Smooth muscle cell (in vitro differentiated cells): ENCODE data around the gene TAT. TPM values are rescaled to one million over a fixed set of nuclear protein-coding genes. Genes with fewer than 3 reads are reported as not detected.

Source experiments
- DNase-seq: peaks from one replicate; lab custom pipeline; 2025; ENCODE audit not compliant: unreplicated experiment; lab: John Stamatoyannopoulos, UW
- H2AFZ ChIP-seq: fragments of 200-600 bp; sonication (generic); 2 replicates; pipeline ENCODE4 v1.6.0; 2016; ENCODE audit warnings: antibody characterized with exemption, low read depth, mild to moderate bottlenecking
- H3F3A ChIP-seq: fragments of 200-600 bp; sonication (generic); 2 replicates; pipeline ENCODE4 v1.6.0; 2017; ENCODE audit warnings: antibody characterized with exemption, low read depth
- H3K27ac ChIP-seq: fragments of 200-600 bp; sonication (generic); 2 replicates; pipeline ENCODE4 v1.5.1; 2016; ENCODE audit warnings: low read depth, mild to moderate bottlenecking
- H3K27me3 ChIP-seq: fragments of 200-600 bp; sonication (generic); 2 replicates; pipeline ENCODE4 v1.6.1; 2016; ENCODE audit warnings: low read depth, mild to moderate bottlenecking
- H3K36me3 ChIP-seq: fragments of 200-600 bp; sonication (generic); 2 replicates; pipeline ENCODE4 v1.5.1; 2016; ENCODE audit warnings: low read depth
- H3K4me1 ChIP-seq: fragments of 200-600 bp; sonication (generic); 2 replicates; pipeline ENCODE4 v1.5.1; 2016; ENCODE audit warnings: low read depth
- H3K4me2 ChIP-seq: fragments of 200-600 bp; sonication (generic); 2 replicates; pipeline ENCODE4 v1.6.0; 2016; ENCODE audit warnings: mild to moderate bottlenecking
- H3K4me3 ChIP-seq: fragments of 200-600 bp; sonication (generic); 2 replicates; pipeline ENCODE4 v1.5.1; 2016; ENCODE audit warnings: mild to moderate bottlenecking
- H3K79me2 ChIP-seq: fragments of 200-600 bp; sonication (generic); 2 replicates; pipeline ENCODE4 v1.6.0; 2016; ENCODE audit warnings: low read depth, mild to moderate bottlenecking
- H3K9ac ChIP-seq: fragments of 200-600 bp; sonication (generic); 2 replicates; pipeline ENCODE4 v1.6.0; 2016; ENCODE audit warnings: low read depth
- H3K9me3 ChIP-seq: fragments of 200-600 bp; sonication (generic); replicated peaks from 2 replicates; pipeline ENCODE4 v1.5.1; 2016; ENCODE audit warnings: low read depth
- H4K20me1 ChIP-seq: fragments of 200-600 bp; sonication (generic); 2 replicates; pipeline ENCODE4 v1.6.0; 2016; ENCODE audit warnings: low read depth
- WGBS: methylation state at CpG from one replicate; pipeline ENCODE4 v1.1.7; 2016; ENCODE audit warnings: low lambda C conversion rate; 5-methylcytosine and 5-hydroxymethylcytosine counted together
- polyA plus RNA-seq: library from polyadenylated mRNA; unstranded; fragments of >200 nt; fragmentation: Nextera tagmentation; extraction: Ambion mirVana; gene quantifications from 2 replicates; pipeline ENCODE4 v1.2.1, GENCODE V29; 2016
- total RNA-seq: library from RNA; depleted of rRNA; stranded (reverse); fragments of >200 nt; gene quantifications from 2 replicates; pipeline ENCODE4 v1.2.3, GENCODE V29; 2014
- TF ChIP-seq, protein P1 (sequence below): fragments of 200-600 bp; sonication (generic); IDR thresholded peaks from 2 replicates; pipeline ENCODE4 v1.5.1; 2017; ENCODE audit warnings: borderline replicate concordance, mild to moderate bottlenecking, antibody characterized with exemption; ENCODE audit not compliant: insufficient read depth, poor library complexity, severe bottlenecking

The TAT gene
- not detected in 2 replicates for total RNA-seq
- polyA plus RNA-seq = not detected in 2 replicates

DNA sequence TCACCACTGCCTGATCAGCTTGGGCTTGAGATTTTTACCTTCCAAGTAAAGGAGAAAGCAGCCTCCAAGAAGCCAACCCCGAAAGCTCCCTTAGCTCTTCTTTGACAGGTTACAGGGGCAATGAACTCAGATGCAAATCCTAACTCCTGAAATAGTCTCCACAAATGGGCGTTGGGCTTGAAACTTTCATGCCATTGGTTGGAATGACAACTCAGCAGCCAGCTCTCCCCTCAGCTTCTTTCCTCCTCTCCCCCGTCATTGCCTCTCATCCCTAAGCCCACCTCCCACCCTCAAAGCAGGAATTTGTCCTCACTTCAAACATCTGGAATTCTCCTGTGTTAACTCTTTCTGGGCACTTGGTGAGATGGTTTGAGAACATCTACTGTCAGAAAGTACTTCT lies at the start of gene TAT:
Gene TAT (minus strand): TSS at position 122 of the 400 bp plus-strand sequence. CDS start 677 bp downstream, outside the sequence.
- Histone ChIP-seq H3K36me3 (no peaks in the 10 kb centered on the region), H3K27me3 (peaks cover 24% of the 10 kb centered on the region), H3K9ac (no peak within 1 kb of the TSS), H3K4me3 (no peak within 1 kb of the TSS), H3F3A (no peaks in the 10 kb centered on the region), H2AFZ (no peak within 1 kb of the TSS), H3K79me2 (no peaks in the 10 kb centered on the region), H3K4me2 (no peak within 1 kb of the TSS), H3K4me1 (no peaks in the 10 kb centered on the region), H4K20me1 (no peaks in the 10 kb centered on the region), H3K9me3 (no peaks in the 10 kb centered on the region), H3K27ac (no peak within 1 kb of the TSS)
- no peak for DNase-seq
- WGBS = 40% methylated on average over 3 of the region's 3 CpGs
- TF ChIP-seq, protein P1, sequence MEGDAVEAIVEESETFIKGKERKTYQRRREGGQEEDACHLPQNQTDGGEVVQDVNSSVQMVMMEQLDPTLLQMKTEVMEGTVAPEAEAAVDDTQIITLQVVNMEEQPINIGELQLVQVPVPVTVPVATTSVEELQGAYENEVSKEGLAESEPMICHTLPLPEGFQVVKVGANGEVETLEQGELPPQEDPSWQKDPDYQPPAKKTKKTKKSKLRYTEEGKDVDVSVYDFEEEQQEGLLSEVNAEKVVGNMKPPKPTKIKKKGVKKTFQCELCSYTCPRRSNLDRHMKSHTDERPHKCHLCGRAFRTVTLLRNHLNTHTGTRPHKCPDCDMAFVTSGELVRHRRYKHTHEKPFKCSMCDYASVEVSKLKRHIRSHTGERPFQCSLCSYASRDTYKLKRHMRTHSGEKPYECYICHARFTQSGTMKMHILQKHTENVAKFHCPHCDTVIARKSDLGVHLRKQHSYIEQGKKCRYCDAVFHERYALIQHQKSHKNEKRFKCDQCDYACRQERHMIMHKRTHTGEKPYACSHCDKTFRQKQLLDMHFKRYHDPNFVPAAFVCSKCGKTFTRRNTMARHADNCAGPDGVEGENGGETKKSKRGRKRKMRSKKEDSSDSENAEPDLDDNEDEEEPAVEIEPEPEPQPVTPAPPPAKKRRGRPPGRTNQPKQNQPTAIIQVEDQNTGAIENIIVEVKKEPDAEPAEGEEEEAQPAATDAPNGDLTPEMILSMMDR = no peak

DNA sequence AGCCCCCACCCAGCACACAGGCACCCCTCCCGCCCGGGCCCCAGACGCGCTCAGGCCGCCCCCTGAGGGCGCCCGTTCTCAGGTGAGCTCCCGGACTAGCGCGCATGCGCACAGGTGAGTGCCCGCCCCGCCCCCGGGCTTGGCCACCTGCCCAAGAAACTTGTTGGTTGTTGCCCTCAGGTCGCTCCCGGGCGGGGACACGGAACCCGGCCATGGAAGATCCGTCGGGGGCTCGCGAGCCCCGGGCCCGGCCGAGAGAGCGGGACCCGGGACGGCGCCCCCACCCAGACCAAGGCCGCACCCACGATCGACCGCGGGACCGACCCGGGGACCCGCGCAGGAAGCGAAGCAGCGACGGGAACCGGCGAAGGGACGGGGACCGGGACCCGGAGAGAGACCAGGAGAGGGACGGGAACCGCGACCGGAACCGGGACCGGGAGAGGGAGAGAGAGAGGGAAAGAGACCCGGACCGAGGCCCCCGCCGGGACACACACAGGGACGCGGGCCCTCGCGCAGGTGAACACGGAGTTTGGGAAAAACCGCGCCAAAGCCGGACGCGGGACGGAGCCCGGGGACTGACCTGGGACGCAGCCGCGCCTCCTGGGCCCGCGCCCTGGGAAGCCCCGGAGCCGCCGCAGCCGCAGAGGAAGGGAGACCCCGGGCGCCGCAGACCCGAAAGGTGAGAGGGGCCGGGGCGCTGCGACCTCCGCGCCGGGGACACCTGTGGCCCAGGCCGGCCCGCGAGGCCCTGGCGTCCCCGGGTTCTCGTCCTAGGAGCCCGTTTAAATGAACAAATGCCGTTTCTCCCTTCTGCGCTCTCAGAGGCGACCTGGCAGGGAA lies 49.3 kb upstream of the TAT start, which contains the start of gene MARVELD3:
Gene MARVELD3 (plus strand): TSS at position 167 of the 840 bp plus-strand sequence. CDS start 46 bp downstream, at position 213.
- no peak within 1 kb of the TSS for H3K27ac ChIP-seq
- H3K4me2 ChIP-seq = peak within 1 kb of the TSS; percentile 94
- no peak within 1 kb of the TSS for H3K9ac ChIP-seq
- peaks cover 47% of the 10 kb centered on the region for H3K27me3 ChIP-seq
- WGBS = under 1% methylated on average over 84 of the region's 98 CpGs
- H3K36me3 ChIP-seq = no peaks in the 10 kb centered on the region
- H2AFZ ChIP-seq = peak within 1 kb of the TSS; percentile 65
- no peak for DNase-seq
- no peaks in the 10 kb centered on the region for H3K4me1 ChIP-seq
- TF ChIP-seq, protein P1 = no peak
- no peaks in the 10 kb centered on the region for H3K79me2 ChIP-seq
- H3F3A ChIP-seq = no peaks in the 10 kb centered on the region
- H4K20me1 ChIP-seq = no peaks in the 10 kb centered on the region
- H3K9me3 ChIP-seq = no peaks in the 10 kb centered on the region
- peak within 1 kb of the TSS; percentile 62 for H3K4me3 ChIP-seq

DNA sequence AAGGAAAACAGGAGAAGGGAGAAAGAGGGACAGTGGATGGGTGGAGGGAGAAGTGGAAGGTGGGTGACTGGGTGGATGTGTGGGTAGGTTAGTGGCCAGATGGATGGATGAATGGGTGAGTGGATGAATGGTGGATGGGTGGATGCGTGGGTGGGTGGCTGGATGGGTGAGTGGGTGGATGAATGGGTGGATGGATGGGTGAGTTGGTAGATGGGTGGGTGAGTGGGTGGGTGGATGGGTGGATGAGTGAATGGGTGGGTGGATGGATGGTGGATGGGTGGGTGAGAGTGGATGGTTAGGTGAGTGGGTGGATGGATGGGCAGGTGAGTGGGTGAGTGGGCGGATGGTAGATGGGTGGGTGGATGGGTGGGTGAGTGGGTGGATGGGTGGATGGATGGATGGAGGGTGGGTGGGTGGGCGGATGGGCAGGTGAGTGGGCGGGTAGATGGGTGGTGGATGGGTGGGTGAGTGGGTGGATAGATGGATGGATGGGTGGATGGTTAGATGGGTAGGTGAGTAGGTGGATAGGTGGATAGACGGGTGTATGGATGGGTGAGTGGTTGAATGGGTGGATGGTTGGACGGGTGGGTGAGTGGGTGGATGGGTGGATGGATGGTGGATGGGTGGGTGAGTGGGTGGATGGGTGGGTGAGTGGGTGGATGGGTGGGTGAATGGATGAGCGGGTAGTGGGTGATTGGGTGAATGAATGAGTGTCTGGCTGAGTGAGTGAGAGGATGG lies 48.4 kb upstream of the TAT start:
- Histone ChIP-seq H3K27ac (no peak overlapping the region), H4K20me1 (no peaks in the 10 kb centered on the region), H3K9ac (no peak overlapping the region), H3K27me3 (peaks cover 47% of the 10 kb centered on the region), H3K9me3 (no peaks in the 10 kb centered on the region), H3F3A (no peaks in the 10 kb centered on the region), H3K36me3 (no peaks in the 10 kb centered on the region), H3K4me2 (no peak overlapping the region), H3K4me1 (no peaks in the 10 kb centered on the region), H2AFZ (no peak overlapping the region), H3K79me2 (no peaks in the 10 kb centered on the region), H3K4me3 (peak overlapping the region; percentile 62)
- TF ChIP-seq, protein P1 = no peak
- no peak for DNase-seq
- WGBS = no CpG with 5 or more reads among the region's 7 CpGs
